Upper lobe of left lung (tissue), 4 donors: Measurements from ENCODE around the gene PHF20.

Source experiments
- CTCF ChIP-seq, 6 experiments: fragments of 450-650 bp in 4 of 6; fragments of 200-600 bp in 2 of 6; sonication (generic) in 2 of 6; IDR thresholded peaks; one replicate each; pipeline ENCODE4 v1.5.1; 2016 to 2019; ENCODE audit warnings: antibody characterized with exemption in 6 of 6
- EP300 ChIP-seq, 4 donors: sonication (generic); formaldehyde crosslinking; IDR thresholded peaks; one replicate each; pipeline ENCODE4 v1.5.1; 2017; ENCODE audit warnings: antibody characterized with exemption in 4 of 4, control low read depth in 2 of 4
- POLR2A ChIP-seq, 4 donors: fragments of 450-650 bp; IDR thresholded peaks; one replicate each; pipeline ENCODE4 v1.5.1; 2016 to 2017; ENCODE audit warnings: antibody characterized with exemption in 4 of 4, mild to moderate bottlenecking in 2 of 4

DNA sequence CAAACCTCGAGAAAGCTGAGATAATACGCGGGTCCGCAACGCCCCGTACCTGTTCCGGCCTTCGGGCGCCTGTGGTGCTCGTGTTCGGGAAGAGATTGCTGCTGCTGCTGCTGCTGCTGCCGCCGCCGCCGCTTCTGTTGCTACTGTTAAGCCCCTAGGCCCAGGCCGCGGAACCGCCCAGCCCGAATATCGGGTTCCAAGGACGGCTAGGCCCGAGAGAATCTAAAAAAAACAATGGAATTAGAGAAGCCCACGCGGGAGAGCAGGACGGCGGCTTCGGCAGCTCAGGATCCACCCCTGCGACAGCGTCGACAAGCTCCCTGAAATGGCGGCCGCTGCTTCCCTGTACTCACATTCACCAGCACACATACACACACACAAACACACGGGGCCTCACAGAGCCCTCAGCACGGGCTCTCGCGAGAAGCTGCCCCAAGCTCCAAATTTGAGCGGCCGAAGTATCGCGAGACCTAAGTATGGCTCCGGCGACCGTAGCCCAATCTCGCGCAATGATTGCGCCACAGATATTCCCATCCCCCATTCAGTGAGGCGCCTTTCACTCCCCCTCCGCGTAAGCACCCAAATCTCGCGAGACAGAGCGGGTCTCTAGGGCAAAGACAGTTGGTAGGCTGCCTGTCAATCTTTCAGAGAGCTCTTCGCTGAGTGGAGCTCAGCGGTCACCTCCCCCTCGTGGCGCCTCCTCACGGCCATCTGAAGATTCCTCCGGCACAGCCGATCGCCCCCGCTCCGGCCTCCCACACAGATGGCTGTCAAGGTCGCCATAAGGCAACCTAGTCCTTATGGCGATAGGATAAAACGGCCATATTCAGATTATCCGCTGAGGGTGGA lies 29.7 kb upstream of the PHF20 start, which contains the start of gene RBM39:
- peak; percentile 21 to 63 (median 54) for TF ChIP-seq CTCF (IDR thresholded peaks at IDR 0.05)
- peak in 1 of 4 donors; percentile 84 for TF ChIP-seq EP300 (IDR thresholded peaks at IDR 0.05)
- peak; percentile 92 to 98 (median 94) for TF ChIP-seq POLR2A (IDR thresholded peaks at IDR 0.05)
